LHCN-M2 (cell line): ENCODE results near the gene BLOC1S3. TPM values are rescaled to one million over a fixed set of nuclear protein-coding genes. Genes with fewer than 3 reads are reported as not detected.
"Not testable (repeated sequence)": the region's sequence is repeated elsewhere in the genome, so short reads cannot be mapped to it uniquely, and the experiment has no call there.

Experiments
- DNase-seq: peaks from one replicate; pipeline ENCODE4 v3.0.0-alpha.2; 2012; ENCODE audit warnings: low read depth
- total RNA-seq: library from RNA; depleted of rRNA; stranded (reverse); fragments of >200 nt; gene quantifications from 2 replicates; pipeline ENCODE4 v1.2.3, GENCODE V29; 2014; rRNA removed

Gene BLOC1S3
- total RNA-seq, 1 experiment from 2014 or later, result 5.9 TPM

DNA sequence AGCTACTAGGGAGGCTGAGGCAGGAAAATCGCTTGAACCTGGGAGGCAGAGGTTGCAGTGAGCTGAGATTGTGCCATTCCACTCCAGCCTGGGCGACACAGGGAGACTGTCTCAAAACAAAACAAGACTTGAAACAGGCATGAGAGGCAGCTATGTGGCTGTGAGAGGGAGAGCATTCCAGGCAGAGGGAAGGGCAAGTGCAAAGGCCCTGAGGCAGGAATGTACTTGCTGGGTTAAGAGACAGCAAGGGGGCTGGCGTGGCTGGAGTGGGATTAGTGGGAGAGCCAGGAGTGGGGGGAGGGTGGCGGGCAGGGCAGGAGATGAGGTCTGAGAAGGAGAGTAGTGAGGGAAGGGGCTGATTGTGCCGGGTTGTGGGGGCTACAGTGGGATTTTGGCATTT lies 45.3 kb downstream of the BLOC1S3 start:
- DNase-seq, result no peak

DNA sequence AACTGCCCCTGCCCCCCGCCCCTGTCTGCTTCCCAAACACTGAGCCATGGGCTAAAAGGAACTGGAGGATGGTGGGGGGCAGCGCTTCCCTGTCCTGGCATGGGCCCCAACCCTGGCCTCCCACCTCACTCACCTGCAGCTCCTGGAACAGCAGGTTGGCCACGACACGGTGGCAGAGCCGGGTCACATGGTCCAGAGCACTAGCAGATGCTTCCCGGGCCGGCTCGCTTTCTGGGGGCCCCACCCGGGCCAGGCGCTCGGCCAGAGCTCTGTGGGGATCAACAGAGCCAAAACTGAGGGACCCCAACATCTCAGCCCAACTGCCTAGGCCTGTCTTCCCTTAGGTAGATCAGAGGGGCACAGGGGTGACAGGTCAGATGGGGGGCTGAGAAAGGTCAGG lies 46.1 kb downstream of the BLOC1S3 start:
- no peak for DNase-seq

DNA sequence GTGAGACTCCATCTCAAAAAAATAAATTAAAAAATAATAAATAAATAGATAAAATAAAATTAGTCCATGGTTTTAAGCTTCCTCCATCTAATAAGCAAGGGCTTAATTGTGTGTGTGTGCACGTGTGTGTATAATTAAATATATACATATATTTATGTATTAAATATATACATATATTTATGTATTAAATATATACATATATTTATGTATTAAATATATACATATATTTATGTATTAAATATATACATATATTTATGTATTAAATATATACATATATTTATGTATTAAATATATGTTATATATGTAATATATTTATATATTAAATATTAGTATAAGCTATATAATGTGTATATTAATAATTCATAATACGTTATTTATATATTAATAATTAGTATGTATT lies 50.5 kb downstream of the BLOC1S3 start:
- DNase-seq, result not testable (repeated sequence)

Other genes with a start within 250 kb of the BLOC1S3 start
- not detected in 2 replicates for gene APOC4, start 236.5 kb upstream of the BLOC1S3 start, total RNA-seq
- gene APOC2, start 232.7 kb upstream of the BLOC1S3 start, total RNA-seq, result not detected in 2 replicates
- gene CLPTM1, start 223.4 kb upstream of the BLOC1S3 start, total RNA-seq, result 48.3 and 58.2 TPM in 2 replicates
- 4.1 and 4.5 TPM in 2 replicates for gene RELB, start 177.3 kb upstream of the BLOC1S3 start, total RNA-seq
- gene CLASRP, start 139.7 kb upstream of the BLOC1S3 start, total RNA-seq, result 76.0 and 89.8 TPM in 2 replicates
- not detected in 2 replicates for gene ZNF296, start 102.3 kb upstream of the BLOC1S3 start, total RNA-seq
- gene GEMIN7, start 99.5 kb upstream of the BLOC1S3 start, total RNA-seq, result 27.6 and 44.9 TPM in 2 replicates
- gene PPP1R37, start 85.6 kb upstream of the BLOC1S3 start, total RNA-seq, result 43.9 and 46.2 TPM in 2 replicates
- 0.06 TPM in 1 of 2 replicates, not detected in the other for gene NKPD1, start 17.8 kb upstream of the BLOC1S3 start, total RNA-seq
- gene TRAPPC6A, start 547 bp upstream of the BLOC1S3 start, total RNA-seq, result 5.3 and 10.4 TPM in 2 replicates
- gene EXOC3L2, start 66.6 kb downstream of the BLOC1S3 start, total RNA-seq, result not detected in 2 replicates
- 11.0 and 15.5 TPM in 2 replicates for gene MARK4, start 72.5 kb downstream of the BLOC1S3 start, total RNA-seq
- not detected in 2 replicates for gene CKM, start 144.1 kb downstream of the BLOC1S3 start, total RNA-seq
- gene KLC3, start 162.0 kb downstream of the BLOC1S3 start, total RNA-seq, result not detected in 2 replicates
- gene ERCC2, start 191.8 kb downstream of the BLOC1S3 start, total RNA-seq, result 29.2 and 30.6 TPM in 2 replicates
- 0.64 and 0.92 TPM in 2 replicates for gene PPP1R13L, start 226.3 kb downstream of the BLOC1S3 start, total RNA-seq
- 21.4 and 24.6 TPM in 2 replicates for gene POLR1G, start 227.9 kb downstream of the BLOC1S3 start, total RNA-seq
- 132 and 148 TPM in 2 replicates for gene ERCC1, start 245.1 kb downstream of the BLOC1S3 start, total RNA-seq